Dedifferentiated amniotic fluid mesenchymal stem cell (primary cell): ENCODE data around the gene FOXD4L3.
"Not testable (repeated sequence)": the region's sequence is repeated elsewhere in the genome, so short reads cannot be mapped to it uniquely, and the experiment has no call there.

Experiments used
- DNase-seq: peaks from one replicate; pipeline ENCODE4 v3.0.0-alpha.2; 2016; ENCODE audit errors: extremely low spot score

The FOXD4L3 gene

DNA sequence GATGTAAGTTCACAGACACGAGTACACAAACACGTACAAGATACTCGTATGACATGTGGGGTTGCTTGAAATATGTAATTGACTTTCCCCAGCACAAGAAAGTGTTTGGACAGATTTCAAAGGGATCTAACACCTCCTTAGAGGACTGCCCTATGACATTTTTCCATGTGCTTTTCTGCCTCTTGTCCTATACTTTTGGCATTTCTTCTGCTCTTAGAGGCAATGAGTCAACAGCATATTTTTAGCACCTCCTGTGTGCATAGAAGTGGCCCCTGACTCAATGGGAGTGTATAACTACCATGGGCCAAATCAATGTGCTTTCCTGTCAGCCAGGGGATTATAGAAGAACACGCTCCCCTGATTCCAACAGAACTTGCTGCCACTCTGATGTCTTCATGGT, 49.0 kb downstream of the FOXD4L3 start:
- DNase-seq: not testable (repeated sequence)
